ENCODE data around the gene FCN1.

FCN1 gene

GRCh38 chr9:134895567-134895907, 22.2 kb downstream of the FCN1 start:
- H3K18ac ChIP-seq (ENCODE audit: low read length) = no peak overlapping the region
- H4K8ac ChIP-seq (ENCODE audit: low read depth, low read length) = no peak overlapping the region
- H3K4me2 ChIP-seq (ENCODE audit: low read length) = no peak overlapping the region
- H3K27ac ChIP-seq (ENCODE audit: low read depth, low read length) = no peak overlapping the region
- no peaks in the 10 kb centered on the region for H3K79me1 ChIP-seq (ENCODE audit: low read length)
- WGBS (ENCODE audit: extremely low coverage, insufficient coverage, low lambda C conversion rate) = no CpG with 5 or more reads among the region's 2 CpGs
- no peak overlapping the region for H3K9ac ChIP-seq (ENCODE audit: low read length)
- no peaks in the 10 kb centered on the region for H3K36me3 ChIP-seq (ENCODE audit: control insufficient read depth, insufficient read depth, low read length)
- H2AK5ac ChIP-seq (ENCODE audit: low read length) = no peak overlapping the region
- no peak overlapping the region for H2BK5ac ChIP-seq (ENCODE audit: low read length)
- H3K27me3 ChIP-seq (ENCODE audit: insufficient read depth, low read length, poor library complexity) = no peaks in the 10 kb centered on the region
- no peaks in the 10 kb centered on the region for H3K79me2 ChIP-seq (ENCODE audit: control insufficient read depth, insufficient read depth, low read length)
- no peak for DNase-seq
- no peak overlapping the region for H3K23ac ChIP-seq (ENCODE audit: low read length)
- no peak overlapping the region for H3K4me3 ChIP-seq (ENCODE audit: low read length)
- H4K5ac ChIP-seq (ENCODE audit: low read length) = no peak overlapping the region
- no peak overlapping the region for H2BK15ac ChIP-seq (replicated peaks; ENCODE audit: low read depth)
- no peaks in the 10 kb centered on the region for H3K4me1 ChIP-seq (ENCODE audit: control insufficient read depth, low read depth, low read length)
- H2BK120ac ChIP-seq (ENCODE audit: low read depth, low read length) = no peak overlapping the region
- H3K4ac ChIP-seq (ENCODE audit: low read depth, low read length) = no peak overlapping the region
- H3K56ac ChIP-seq (ENCODE audit: low read length) = no peak overlapping the region

GRCh38 chr9:134895097-134895496, 22.6 kb downstream of the FCN1 start:
- no peaks in the 10 kb centered on the region for H3K36me3 ChIP-seq (ENCODE audit: control insufficient read depth, insufficient read depth, low read length)
- no CpG with 5 or more reads among the region's 3 CpGs for WGBS (ENCODE audit: extremely low coverage, insufficient coverage, low lambda C conversion rate)
- H2BK120ac ChIP-seq (ENCODE audit: low read depth, low read length) = no peak overlapping the region

GRCh38 chr9:134894136-134894860, 23.4 kb downstream of the FCN1 start:
- no peaks in the 10 kb centered on the region for H3K79me2 ChIP-seq (ENCODE audit: control insufficient read depth, insufficient read depth, low read length)
- H3K23ac ChIP-seq (ENCODE audit: low read length) = no peak overlapping the region
- H3K4me3 ChIP-seq (ENCODE audit: low read length) = no peak overlapping the region
- H3K4ac ChIP-seq (ENCODE audit: low read depth, low read length) = no peak overlapping the region
- no peak overlapping the region for H4K5ac ChIP-seq (ENCODE audit: low read length)
- no peak overlapping the region for H3K56ac ChIP-seq (ENCODE audit: low read length)
- H3K4me1 ChIP-seq (ENCODE audit: control insufficient read depth, low read depth, low read length) = no peaks in the 10 kb centered on the region
- H3K4me2 ChIP-seq (ENCODE audit: low read length) = no peak overlapping the region
- no peaks in the 10 kb centered on the region for H3K36me3 ChIP-seq (ENCODE audit: control insufficient read depth, insufficient read depth, low read length)
- H3K27me3 ChIP-seq (ENCODE audit: insufficient read depth, low read length, poor library complexity) = no peaks in the 10 kb centered on the region
- no peak overlapping the region for H3K18ac ChIP-seq (ENCODE audit: low read length)
- WGBS (ENCODE audit: extremely low coverage, insufficient coverage, low lambda C conversion rate) = no CpG with 5 or more reads among the region's 7 CpGs
- H3K27ac ChIP-seq (ENCODE audit: low read depth, low read length) = no peak overlapping the region
- no peak overlapping the region for H2BK5ac ChIP-seq (ENCODE audit: low read length)
- no peak overlapping the region for H2BK120ac ChIP-seq (ENCODE audit: low read depth, low read length)
- no peaks in the 10 kb centered on the region for H3K79me1 ChIP-seq (ENCODE audit: low read length)
- no peak overlapping the region for H4K8ac ChIP-seq (ENCODE audit: low read depth, low read length)
- no peak for DNase-seq
- no peak overlapping the region for H3K9ac ChIP-seq (ENCODE audit: low read length)
- no peak overlapping the region for H2AK5ac ChIP-seq (ENCODE audit: low read length)
- H2BK15ac ChIP-seq (replicated peaks; ENCODE audit: low read depth) = no peak overlapping the region

More at GRCh38 chr9:134895097-134895496, 22.6 kb downstream of the FCN1 start:
- H3K4me3 ChIP-seq (ENCODE audit: low read length) = no peak overlapping the region
- H3K9ac ChIP-seq (ENCODE audit: low read length) = no peak overlapping the region
- no peak overlapping the region for H4K5ac ChIP-seq (ENCODE audit: low read length)
- no peak overlapping the region for H3K23ac ChIP-seq (ENCODE audit: low read length)
- no peaks in the 10 kb centered on the region for H3K79me1 ChIP-seq (ENCODE audit: low read length)
- no peak for DNase-seq
- H2AK5ac ChIP-seq (ENCODE audit: low read length) = no peak overlapping the region
- no peak overlapping the region for H3K4me2 ChIP-seq (ENCODE audit: low read length)
- no peaks in the 10 kb centered on the region for H3K27me3 ChIP-seq (ENCODE audit: insufficient read depth, low read length, poor library complexity)
- no peak overlapping the region for H3K4ac ChIP-seq (ENCODE audit: low read depth, low read length)
- H3K56ac ChIP-seq (ENCODE audit: low read length) = no peak overlapping the region
- H2BK15ac ChIP-seq (replicated peaks; ENCODE audit: low read depth) = no peak overlapping the region
- no peaks in the 10 kb centered on the region for H3K4me1 ChIP-seq (ENCODE audit: control insufficient read depth, low read depth, low read length)
- H4K8ac ChIP-seq (ENCODE audit: low read depth, low read length) = no peak overlapping the region
- H2BK5ac ChIP-seq (ENCODE audit: low read length) = no peak overlapping the region
- H3K27ac ChIP-seq (ENCODE audit: low read depth, low read length) = no peak overlapping the region
- no peaks in the 10 kb centered on the region for H3K79me2 ChIP-seq (ENCODE audit: control insufficient read depth, insufficient read depth, low read length)
- no peak overlapping the region for H3K18ac ChIP-seq (ENCODE audit: low read length)

- Histone ChIP-seq H3K4me3 (ENCODE audit: low read length) (no peak overlapping the region), H3K23ac (ENCODE audit: low read length) (no peak overlapping the region), H2BK5ac (ENCODE audit: low read length) (no peak overlapping the region), H4K8ac (ENCODE audit: low read depth, low read length) (no peak overlapping the region), H3K9ac (ENCODE audit: low read length) (no peak overlapping the region), H2BK120ac (ENCODE audit: low read depth, low read length) (no peak overlapping the region), H3K79me2 (ENCODE audit: control insufficient read depth, insufficient read depth, low read length) (no peaks in the 10 kb centered on the region), H3K18ac (ENCODE audit: low read length) (no peak overlapping the region), H4K5ac (ENCODE audit: low read length) (no peak overlapping the region), H3K4me2 (ENCODE audit: low read length) (no peak overlapping the region), H3K36me3 (ENCODE audit: control insufficient read depth, insufficient read depth, low read length) (no peaks in the 10 kb centered on the region), H3K27ac (ENCODE audit: low read depth, low read length) (no peak overlapping the region), H3K27me3 (ENCODE audit: insufficient read depth, low read length, poor library complexity) (no peaks in the 10 kb centered on the region), H2AK5ac (ENCODE audit: low read length) (no peak overlapping the region), H3K4ac (ENCODE audit: low read depth, low read length) (no peak overlapping the region), H3K79me1 (ENCODE audit: low read length) (no peaks in the 10 kb centered on the region), H3K4me1 (ENCODE audit: control insufficient read depth, low read depth, low read length) (no peaks in the 10 kb centered on the region), H2BK15ac (replicated peaks; ENCODE audit: low read depth) (no peak overlapping the region), H3K56ac (ENCODE audit: low read length) (no peak overlapping the region)
- DNase-seq = no peak
- WGBS (ENCODE audit: extremely low coverage, insufficient coverage, low lambda C conversion rate) = no CpG with 5 or more reads among the region's 7 CpGs
These were observed 24.8 kb downstream of the FCN1 start for GRCh38 chr9:134892820-134893420.

- no peak overlapping the region for H3K4me2 ChIP-seq (ENCODE audit: low read length)
- H4K8ac ChIP-seq (ENCODE audit: low read depth, low read length) = no peak overlapping the region
- no peak overlapping the region for H4K5ac ChIP-seq (ENCODE audit: low read length)
- H3K79me1 ChIP-seq (ENCODE audit: low read length) = no peaks in the 10 kb centered on the region
- H3K4me1 ChIP-seq (ENCODE audit: control insufficient read depth, low read depth, low read length) = no peaks in the 10 kb centered on the region
- H3K79me2 ChIP-seq (ENCODE audit: control insufficient read depth, insufficient read depth, low read length) = no peaks in the 10 kb centered on the region
- H3K56ac ChIP-seq (ENCODE audit: low read length) = no peak overlapping the region
- no peak overlapping the region for H2BK15ac ChIP-seq (replicated peaks; ENCODE audit: low read depth)
- no peak for DNase-seq
- no CpG with 5 or more reads among the region's 6 CpGs for WGBS (ENCODE audit: extremely low coverage, insufficient coverage, low lambda C conversion rate)
- no peak overlapping the region for H3K18ac ChIP-seq (ENCODE audit: low read length)
- H3K9ac ChIP-seq (ENCODE audit: low read length) = no peak overlapping the region
- no peak overlapping the region for H3K4me3 ChIP-seq (ENCODE audit: low read length)
- H3K27ac ChIP-seq (ENCODE audit: low read depth, low read length) = no peak overlapping the region
- no peaks in the 10 kb centered on the region for H3K36me3 ChIP-seq (ENCODE audit: control insufficient read depth, insufficient read depth, low read length)
- H3K23ac ChIP-seq (ENCODE audit: low read length) = no peak overlapping the region
- no peak overlapping the region for H2BK5ac ChIP-seq (ENCODE audit: low read length)
- H2AK5ac ChIP-seq (ENCODE audit: low read length) = no peak overlapping the region
- H2BK120ac ChIP-seq (ENCODE audit: low read depth, low read length) = no peak overlapping the region
- H3K4ac ChIP-seq (ENCODE audit: low read depth, low read length) = no peak overlapping the region
- no peaks in the 10 kb centered on the region for H3K27me3 ChIP-seq (ENCODE audit: insufficient read depth, low read length, poor library complexity)
These were observed 25.5 kb downstream of the FCN1 start for GRCh38 chr9:134892221-134892620.

GRCh38 chr9:134891713-134892112, 26.0 kb downstream of the FCN1 start:
- no peak overlapping the region for H3K9ac ChIP-seq (ENCODE audit: low read length)
- no peak overlapping the region for H4K8ac ChIP-seq (ENCODE audit: low read depth, low read length)
- no peaks in the 10 kb centered on the region for H3K4me1 ChIP-seq (ENCODE audit: control insufficient read depth, low read depth, low read length)
- H3K18ac ChIP-seq (ENCODE audit: low read length) = no peak overlapping the region
- H3K79me2 ChIP-seq (ENCODE audit: control insufficient read depth, insufficient read depth, low read length) = no peaks in the 10 kb centered on the region
- no peak overlapping the region for H2AK5ac ChIP-seq (ENCODE audit: low read length)
- no peak overlapping the region for H3K4ac ChIP-seq (ENCODE audit: low read depth, low read length)
- no peak overlapping the region for H3K4me3 ChIP-seq (ENCODE audit: low read length)
- H4K5ac ChIP-seq (ENCODE audit: low read length) = no peak overlapping the region
- H2BK5ac ChIP-seq (ENCODE audit: low read length) = no peak overlapping the region
- no peak overlapping the region for H2BK15ac ChIP-seq (replicated peaks; ENCODE audit: low read depth)
- H3K27me3 ChIP-seq (ENCODE audit: insufficient read depth, low read length, poor library complexity) = no peaks in the 10 kb centered on the region
- no peak overlapping the region for H3K4me2 ChIP-seq (ENCODE audit: low read length)
- H2BK120ac ChIP-seq (ENCODE audit: low read depth, low read length) = no peak overlapping the region
- WGBS (ENCODE audit: extremely low coverage, insufficient coverage, low lambda C conversion rate) = no CpG with 5 or more reads among the region's 5 CpGs
- H3K23ac ChIP-seq (ENCODE audit: low read length) = no peak overlapping the region
- H3K36me3 ChIP-seq (ENCODE audit: control insufficient read depth, insufficient read depth, low read length) = no peaks in the 10 kb centered on the region
- no peak overlapping the region for H3K56ac ChIP-seq (ENCODE audit: low read length)
- no peak overlapping the region for H3K27ac ChIP-seq (ENCODE audit: low read depth, low read length)
- DNase-seq = no peak
- H3K79me1 ChIP-seq (ENCODE audit: low read length) = no peaks in the 10 kb centered on the region

Measured in mesendoderm (in vitro differentiated cells).